Non-pigmented ciliary epithelial cell (primary cell): ENCODE data around the gene ZEB2.
A peak's percentile ranks its signal among the peaks of the same experiment; 100 is the strongest.

ENCODE experiments used
- DNase-seq: peaks from one replicate; pipeline ENCODE4 v3.0.0-alpha.2; 2010; ENCODE audit warnings: low read depth

ZEB2 gene

GRCh38 chr2:144449028-144449406 is 70.9 kb downstream of the ZEB2 start:
- DNase-seq: no peak

DNA sequence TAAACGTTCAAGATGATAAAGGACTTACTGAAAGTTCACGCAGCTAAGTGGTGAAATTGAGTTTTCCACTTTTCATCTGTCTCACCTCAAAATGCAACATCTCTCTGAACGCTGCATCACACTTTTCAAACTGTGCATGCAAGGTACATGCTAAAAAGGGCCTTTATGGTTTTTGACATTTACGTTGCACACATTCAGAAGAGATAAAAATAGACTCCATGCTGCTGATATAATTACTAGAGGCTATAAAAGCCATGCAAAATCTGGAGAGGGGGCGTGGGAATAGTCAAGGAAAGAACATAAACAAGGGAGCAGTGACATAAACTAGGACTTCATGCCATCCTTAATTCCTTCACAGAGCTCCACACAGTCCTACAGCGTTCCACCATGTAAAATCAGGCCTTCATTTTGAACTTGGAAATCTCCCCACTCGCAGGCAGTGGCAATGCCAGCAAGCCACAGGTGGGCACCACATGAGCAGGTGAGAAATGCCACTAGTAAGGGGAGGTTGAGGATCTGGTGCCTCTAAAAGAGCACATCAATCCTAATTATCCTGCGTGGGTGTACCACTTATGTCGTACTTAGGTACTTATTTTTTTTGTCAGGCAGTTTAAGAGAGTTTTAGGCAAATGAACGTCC is 71.4 kb downstream of the ZEB2 start:
- DNase-seq: no peak

GRCh38 chr2:144447535-144447934 is 72.4 kb downstream of the ZEB2 start:
- no peak for DNase-seq

DNA sequence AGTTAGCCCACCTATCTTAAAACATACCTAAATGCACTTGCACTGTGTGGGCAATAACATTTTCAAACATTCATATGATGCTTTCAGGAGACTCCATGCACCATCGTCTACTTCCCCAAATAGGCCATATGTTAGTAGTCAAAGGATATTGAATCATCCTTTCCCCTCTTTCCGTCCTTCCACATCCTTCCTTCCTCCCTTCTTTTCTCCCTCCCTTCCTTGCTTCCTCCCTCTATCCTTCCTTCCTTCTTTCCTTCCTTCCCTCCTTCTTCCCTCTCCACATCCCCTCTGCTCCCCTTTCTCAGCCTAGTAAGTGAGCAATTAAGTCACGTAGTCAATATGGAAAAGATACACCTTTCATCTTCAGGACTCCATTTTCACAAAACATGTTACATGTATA is 73.8 kb downstream of the ZEB2 start:
- no peak for DNase-seq

DNA sequence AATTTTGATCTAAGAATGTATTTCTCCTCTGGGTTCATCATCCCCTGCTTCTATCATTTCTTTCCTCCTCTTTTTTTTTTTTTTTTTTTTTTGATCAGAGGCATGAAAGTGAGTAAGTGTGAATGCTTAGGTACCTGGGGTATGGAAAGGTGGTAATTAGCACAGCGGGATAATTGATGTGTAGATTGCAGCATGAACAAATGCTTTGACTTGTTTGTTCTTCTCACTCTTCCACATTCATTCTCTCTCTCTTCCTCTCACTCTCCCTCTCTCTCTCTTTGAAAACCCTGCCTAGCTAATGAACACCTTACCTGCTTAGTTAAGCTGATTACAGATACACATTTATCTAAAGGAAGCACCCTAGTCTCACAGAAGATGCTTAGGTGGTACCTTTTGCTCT is 74.7 kb downstream of the ZEB2 start:
- no peak for DNase-seq

DNA sequence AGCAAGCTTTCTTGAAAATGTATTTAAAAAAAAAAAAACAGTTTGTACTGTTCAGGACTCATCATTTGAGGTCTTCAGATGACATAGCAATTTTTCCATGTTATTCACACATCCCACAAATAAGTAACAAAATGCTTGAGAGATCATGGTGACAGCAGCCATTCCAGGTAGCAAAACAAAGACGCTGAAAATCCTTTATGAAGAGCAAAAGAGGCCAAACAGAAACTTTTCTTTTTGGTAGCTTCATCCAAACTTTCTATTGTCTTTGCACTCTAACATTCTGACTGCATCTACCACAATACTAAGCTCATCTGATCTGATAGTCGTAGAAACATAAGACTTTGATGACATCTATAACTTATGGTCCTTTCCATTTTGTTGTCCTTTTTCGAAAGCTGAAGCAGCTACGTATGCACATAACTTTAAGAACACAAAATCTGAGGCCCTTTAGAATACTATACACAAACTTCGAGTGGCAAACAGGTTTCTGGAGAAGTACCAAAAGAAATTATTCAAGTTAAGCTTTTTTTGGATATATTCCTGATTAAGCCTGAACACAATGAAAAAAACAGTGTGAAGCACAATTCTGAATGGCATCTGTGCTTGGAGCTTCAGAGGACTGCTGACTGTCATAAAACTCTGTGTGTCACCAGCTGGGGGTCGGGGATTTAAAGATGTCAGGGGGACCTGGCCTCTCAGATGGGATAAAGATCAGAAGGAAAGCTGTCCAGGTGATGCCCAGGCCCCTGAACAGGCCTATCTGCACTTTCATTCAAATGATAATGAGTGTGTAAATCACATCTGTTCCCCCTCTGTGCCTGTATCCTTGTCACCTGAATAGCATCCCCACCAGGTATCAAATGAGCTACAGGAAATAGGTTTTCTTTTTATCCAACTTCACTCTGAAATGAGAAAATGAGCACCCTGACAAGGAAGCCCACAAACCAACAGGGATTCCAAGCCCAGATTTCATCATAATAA is 75.8 kb downstream of the ZEB2 start:
- no peak for DNase-seq

GRCh38 chr2:144441711-144442141 is 78.2 kb downstream of the ZEB2 start:
- DNase-seq: no peak

GRCh38 chr2:144439993-144440392 is 79.9 kb downstream of the ZEB2 start:
- no peak for DNase-seq

GRCh38 chr2:144438801-144439631 is 80.9 kb downstream of the ZEB2 start:
- no peak for DNase-seq

DNA sequence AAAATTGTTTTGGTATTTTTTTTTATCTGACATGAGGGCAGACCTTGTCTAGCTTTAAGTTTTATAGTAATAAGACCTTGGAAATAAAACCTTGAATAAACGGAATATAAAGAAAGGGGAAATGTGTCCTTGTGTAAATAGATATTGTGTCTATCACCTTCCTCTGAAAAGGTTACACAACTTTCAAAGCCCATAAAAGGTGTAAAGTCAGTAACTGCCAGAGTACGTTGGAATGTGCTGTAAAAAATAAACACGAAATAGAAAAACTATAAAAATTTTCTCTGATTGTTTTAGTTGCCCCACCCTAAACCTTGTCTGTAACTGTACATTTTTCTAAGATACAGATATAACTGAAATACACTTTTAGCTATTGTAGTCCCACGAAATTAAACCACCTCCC is 82.3 kb downstream of the ZEB2 start:
- DNase-seq: no peak

DNA sequence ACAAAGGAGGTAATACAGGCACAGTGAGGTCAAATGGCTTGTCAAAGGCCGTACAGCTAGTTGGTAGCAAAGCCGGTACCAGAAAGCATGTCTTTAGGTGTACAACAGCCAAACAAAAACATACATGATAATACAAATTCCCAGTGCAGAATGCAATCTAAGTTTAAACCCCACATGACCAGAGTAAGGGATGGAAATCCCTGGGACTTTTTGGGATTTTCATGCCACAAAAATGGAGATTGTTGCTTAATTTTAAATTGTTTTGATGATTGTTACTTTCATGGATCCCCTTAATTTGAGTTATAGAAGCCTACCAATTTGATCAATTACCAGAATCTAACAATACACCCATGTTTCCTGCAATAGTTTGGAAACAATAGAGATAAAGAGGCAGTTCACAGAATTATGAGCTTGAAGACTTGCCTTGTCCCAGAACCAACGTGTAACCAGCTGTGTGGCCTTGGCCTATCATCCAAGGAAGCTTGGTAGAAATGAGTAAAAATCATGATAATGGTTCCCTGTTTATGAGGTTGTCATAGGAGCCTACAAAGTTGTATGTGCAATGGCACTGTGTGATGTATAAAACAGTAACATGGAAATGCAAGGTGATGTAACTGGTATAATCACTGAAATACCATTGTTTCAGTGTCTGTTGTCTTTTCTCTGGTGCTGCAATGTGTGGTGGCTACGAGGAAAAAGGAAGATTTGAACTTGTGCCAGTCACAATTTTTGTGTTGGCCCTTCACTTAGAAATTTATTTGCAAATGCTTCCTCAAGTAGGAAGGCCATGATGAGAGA is 85.3 kb downstream of the ZEB2 start:
- DNase-seq: no peak

DNA sequence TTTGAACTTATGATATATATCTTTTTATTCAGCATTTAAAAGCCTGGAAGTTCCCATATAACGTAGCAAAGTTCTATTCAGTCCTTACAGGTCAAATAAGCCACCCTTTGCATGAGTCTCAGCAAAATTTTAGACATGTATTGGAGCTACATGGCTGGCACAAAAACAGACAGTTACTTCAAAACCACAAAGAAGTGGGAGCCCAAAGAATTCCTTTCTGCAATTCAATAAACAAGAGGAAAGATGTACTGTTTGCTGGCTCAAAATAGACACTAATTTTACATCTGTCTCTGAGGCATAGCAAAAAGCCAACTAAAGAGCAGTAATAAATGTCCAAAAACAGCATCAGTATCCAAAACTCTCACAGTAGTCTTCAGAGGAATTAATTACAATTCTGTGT is 87.0 kb downstream of the ZEB2 start:
- no peak for DNase-seq

DNA sequence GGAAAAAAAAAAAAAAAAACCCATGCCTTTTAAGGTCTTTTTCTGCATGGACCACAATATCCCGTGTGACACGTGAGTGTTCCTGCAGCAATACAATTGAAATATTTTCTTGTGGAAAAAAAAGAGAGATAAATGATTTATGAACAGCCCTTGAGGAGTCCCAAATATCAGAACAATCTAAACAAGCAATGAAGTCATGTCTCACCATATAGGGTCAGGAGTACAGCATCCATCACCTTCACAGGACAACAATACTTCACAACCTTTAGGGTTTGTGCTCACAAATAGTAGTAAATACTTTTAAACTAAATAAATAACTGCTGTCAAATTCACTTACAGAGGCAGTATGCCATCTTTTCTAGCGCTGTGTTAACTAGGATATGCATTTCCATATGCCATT is 87.9 kb downstream of the ZEB2 start:
- no peak for DNase-seq

DNA sequence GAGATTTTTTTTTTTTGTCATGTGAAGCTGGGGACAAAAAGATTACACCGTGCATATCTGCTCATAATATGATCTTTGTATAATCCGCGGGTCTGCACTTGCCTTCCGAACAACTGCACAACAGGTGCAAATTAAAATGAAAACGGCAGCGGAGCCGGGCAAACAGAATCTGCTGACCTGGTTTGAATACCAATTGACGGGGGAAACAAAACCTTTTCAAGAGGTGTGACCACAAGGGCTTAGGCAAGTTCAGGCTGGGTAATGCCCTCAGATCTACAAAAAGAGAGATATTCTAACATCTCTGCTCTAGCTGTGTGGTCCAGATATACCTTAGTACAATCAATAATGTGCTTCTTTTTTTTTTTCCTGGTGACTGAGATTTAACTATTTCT is 88.5 kb downstream of the ZEB2 start:
- no peak for DNase-seq

GRCh38 chr2:144430722-144431391 is 89.1 kb downstream of the ZEB2 start:
- no peak for DNase-seq

- DNase-seq: no peak
Measured at GRCh38 chr2:144429396-144430112, 90.4 kb downstream of the ZEB2 start.

- DNase-seq: peak; percentile 78
Measured at GRCh38 chr2:144426981-144427479, 92.9 kb downstream of the ZEB2 start.

DNA sequence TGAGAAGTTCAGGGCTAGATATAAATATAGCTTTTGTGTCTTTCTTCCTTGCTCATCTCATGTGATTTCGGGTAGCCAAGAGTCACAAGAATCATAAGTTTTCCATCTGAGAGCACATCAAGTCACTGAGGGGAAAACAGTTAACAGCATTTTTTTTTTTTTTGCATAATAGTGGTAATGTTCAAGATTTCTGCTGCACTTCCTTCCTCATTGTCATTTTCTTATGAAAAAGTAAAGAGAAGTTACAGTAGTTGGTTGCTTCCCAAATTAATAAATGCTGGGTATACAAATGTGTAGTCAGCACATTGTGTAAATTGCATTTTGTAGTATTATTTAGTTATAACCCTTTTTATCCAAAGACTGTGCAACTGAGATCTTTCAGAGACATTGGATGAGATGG is 93.6 kb downstream of the ZEB2 start:
- DNase-seq: no peak

GRCh38 chr2:144424559-144425240 is 95.2 kb downstream of the ZEB2 start:
- DNase-seq: no peak
